ENCODE data around the gene XG.
A peak's percentile ranks its signal among the peaks of the same experiment; 100 is the strongest.
"Not testable (repeated sequence)": the region's sequence is repeated elsewhere in the genome, so short reads cannot be mapped to it uniquely, and the experiment has no call there.

XG gene, protein sequence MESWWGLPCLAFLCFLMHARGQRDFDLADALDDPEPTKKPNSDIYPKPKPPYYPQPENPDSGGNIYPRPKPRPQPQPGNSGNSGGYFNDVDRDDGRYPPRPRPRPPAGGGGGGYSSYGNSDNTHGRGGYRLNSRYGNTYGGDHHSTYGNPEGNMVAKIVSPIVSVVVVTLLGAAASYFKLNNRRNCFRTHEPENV

GRCh38 chrX:2751874-2752300 lies at the start of gene XG:
Gene XG, plus strand, starts transcription at chrX:2752040. Its CDS starts 235 bp downstream, at chrX:2752275.
- not testable (repeated sequence) for H3K4me1 ChIP-seq (ENCODE audit: insufficient read depth, low read length); H3K9me3 ChIP-seq (ENCODE audit: control insufficient read depth, insufficient read depth, low read length); H3K36me3 ChIP-seq (ENCODE audit: insufficient read depth, low read length); H3K9ac ChIP-seq (ENCODE audit: low read depth, low read length)

DNA sequence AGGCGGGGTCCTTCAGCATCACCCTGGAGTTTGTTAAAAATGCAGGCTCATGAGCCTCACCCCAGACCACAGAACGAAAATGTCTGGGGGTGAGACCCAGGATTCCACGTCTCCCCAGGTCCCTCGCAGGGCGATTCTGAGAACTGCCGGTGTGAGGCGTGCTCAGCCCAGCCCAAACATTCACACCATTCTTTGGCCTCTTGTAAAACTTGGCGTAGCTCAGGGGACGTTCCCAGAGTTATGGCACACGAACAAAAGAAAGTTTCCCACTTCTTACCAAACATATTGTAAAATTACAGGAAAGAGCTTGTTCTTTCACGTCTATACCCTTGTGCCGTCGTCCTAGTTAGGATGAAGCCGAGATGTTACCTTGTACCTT lies 47.9 kb upstream of the XG start:
- no peaks in the 10 kb centered on the region for H3K9me3 ChIP-seq (ENCODE audit: control insufficient read depth, insufficient read depth, low read length)
- no peaks in the 10 kb centered on the region for H3K36me3 ChIP-seq (ENCODE audit: insufficient read depth, low read length)
- H3K9ac ChIP-seq (ENCODE audit: low read depth, low read length) = no peak overlapping the region
- peaks cover 35% of the 10 kb centered on the region for H3K4me1 ChIP-seq (ENCODE audit: insufficient read depth, low read length)

- peaks cover 47% of the 10 kb centered on the region for H3K4me1 ChIP-seq (ENCODE audit: insufficient read depth, low read length)
- no peaks in the 10 kb centered on the region for H3K9me3 ChIP-seq (ENCODE audit: control insufficient read depth, insufficient read depth, low read length)
- H3K9ac ChIP-seq (ENCODE audit: low read depth, low read length) = no peak overlapping the region
- no peaks in the 10 kb centered on the region for H3K36me3 ChIP-seq (ENCODE audit: insufficient read depth, low read length)
Measured at GRCh38 chrX:2705046-2705832, 46.6 kb upstream of the XG start.

GRCh38 chrX:2707334-2707760 lies 44.5 kb upstream of the XG start:
- Histone ChIP-seq H3K9me3 (ENCODE audit: control insufficient read depth, insufficient read depth, low read length) (no peaks in the 10 kb centered on the region), H3K36me3 (ENCODE audit: insufficient read depth, low read length) (no peaks in the 10 kb centered on the region), H3K9ac (ENCODE audit: low read depth, low read length) (0 out of 2 replicates have a peak overlapping the region, but pooled peaks have one; percentile 2), H3K4me1 (ENCODE audit: insufficient read depth, low read length) (peaks cover 49% of the 10 kb centered on the region)

- H3K36me3 ChIP-seq (ENCODE audit: insufficient read depth, low read length) = peaks cover 4% of the 10 kb centered on the region; the same call in 1 of the 2 replicates
- peak overlapping the region; percentile 1; the same call in 1 of the 2 replicates for H3K9ac ChIP-seq (ENCODE audit: low read depth, low read length)
- H3K9me3 ChIP-seq (ENCODE audit: control insufficient read depth, insufficient read depth, low read length) = no peaks in the 10 kb centered on the region
- peaks cover 48% of the 10 kb centered on the region for H3K4me1 ChIP-seq (ENCODE audit: insufficient read depth, low read length)
Measured at GRCh38 chrX:2708021-2708420, 43.8 kb upstream of the XG start.

DNA sequence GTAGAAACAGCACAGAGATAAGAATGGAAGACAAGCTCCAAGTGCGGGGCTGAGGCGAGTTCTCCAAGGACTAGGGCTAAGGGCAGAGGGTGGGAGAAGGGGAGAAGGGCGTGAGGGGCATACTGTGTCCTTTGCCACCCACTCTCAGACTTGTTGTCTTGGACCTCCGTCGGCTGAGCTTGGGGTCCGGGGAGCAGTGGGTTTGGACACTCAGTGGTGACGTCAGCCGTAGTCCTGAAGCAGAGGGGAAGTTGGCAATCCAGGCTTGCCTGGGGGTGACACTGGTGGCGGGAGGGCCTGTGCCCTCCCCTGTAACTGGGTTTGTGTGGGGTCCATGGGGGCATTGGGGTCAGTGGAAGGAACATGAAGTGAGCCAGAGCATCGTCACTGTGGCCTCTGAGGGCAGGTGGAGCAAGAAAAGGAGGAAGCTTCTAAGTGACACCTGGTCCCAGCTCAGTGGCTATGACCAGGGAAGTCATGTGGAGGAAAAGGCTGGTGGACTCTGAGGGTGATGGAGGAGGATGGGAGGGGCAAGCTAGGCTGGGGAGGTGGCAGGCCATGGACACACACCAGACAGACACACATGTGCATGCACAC lies 43.1 kb upstream of the XG start:
- H3K36me3 ChIP-seq (ENCODE audit: insufficient read depth, low read length) = peaks cover 4% of the 10 kb centered on the region; the same call in 1 of the 2 replicates
- H3K4me1 ChIP-seq (ENCODE audit: insufficient read depth, low read length) = peaks cover 42% of the 10 kb centered on the region
- H3K9me3 ChIP-seq (ENCODE audit: control insufficient read depth, insufficient read depth, low read length) = no peaks in the 10 kb centered on the region
- H3K9ac ChIP-seq (ENCODE audit: low read depth, low read length) = no peak overlapping the region

DNA sequence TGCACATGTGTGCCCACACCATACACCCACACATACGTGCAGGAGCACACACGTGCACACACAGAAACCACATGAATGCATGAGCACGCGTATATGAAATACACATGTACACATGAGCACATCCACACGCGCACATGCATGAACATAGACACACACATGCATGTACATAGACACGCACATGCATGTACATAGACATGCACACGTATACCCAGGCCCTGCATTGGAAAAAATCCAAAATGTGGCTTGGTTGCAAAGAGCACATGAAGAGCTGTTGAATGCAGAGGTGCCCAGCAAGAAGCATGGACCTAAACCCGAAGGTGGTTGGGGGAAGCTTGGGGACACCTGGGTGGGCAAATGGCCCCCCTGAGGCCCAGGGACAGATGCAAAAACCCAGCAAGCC lies 42.3 kb upstream of the XG start:
- H3K9ac ChIP-seq (ENCODE audit: low read depth, low read length) = peak overlapping the region; percentile 39; the same call in 1 of the 2 replicates
- no peaks in the 10 kb centered on the region for H3K9me3 ChIP-seq (ENCODE audit: control insufficient read depth, insufficient read depth, low read length)
- H3K4me1 ChIP-seq (ENCODE audit: insufficient read depth, low read length) = peaks cover 39% of the 10 kb centered on the region
- H3K36me3 ChIP-seq (ENCODE audit: insufficient read depth, low read length) = peaks cover 4% of the 10 kb centered on the region; the same call in 1 of the 2 replicates

GRCh38 chrX:2710041-2710840 lies 41.6 kb upstream of the XG start:
- peaks cover 7% of the 10 kb centered on the region; the same call in 1 of the 2 replicates for H3K36me3 ChIP-seq (ENCODE audit: insufficient read depth, low read length)
- H3K9ac ChIP-seq (ENCODE audit: low read depth, low read length) = peak overlapping the region; percentile 39
- H3K4me1 ChIP-seq (ENCODE audit: insufficient read depth, low read length) = peaks cover 39% of the 10 kb centered on the region
- no peaks in the 10 kb centered on the region for H3K9me3 ChIP-seq (ENCODE audit: control insufficient read depth, insufficient read depth, low read length)

DNA sequence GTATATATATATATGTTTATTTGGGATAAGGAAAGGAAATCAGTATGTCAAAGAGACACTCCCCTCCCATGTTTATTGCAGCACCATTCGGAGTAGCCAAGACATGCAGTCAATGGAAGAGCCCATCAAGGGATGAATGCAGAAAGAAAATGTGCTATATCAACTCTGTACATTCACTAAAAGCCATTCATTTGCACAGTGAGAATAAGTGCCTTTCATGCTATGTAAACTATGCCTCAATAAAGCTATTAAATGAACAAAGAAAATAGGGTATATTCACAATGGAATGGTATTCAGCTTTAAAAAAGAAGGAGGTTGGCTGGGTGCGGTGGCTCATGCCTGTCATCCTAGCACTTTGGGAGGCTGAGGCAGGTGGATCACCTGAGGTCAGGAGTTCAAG lies 40.4 kb upstream of the XG start:
- Histone ChIP-seq H3K4me1 (ENCODE audit: insufficient read depth, low read length) (peaks cover 35% of the 10 kb centered on the region), H3K9me3 (ENCODE audit: control insufficient read depth, insufficient read depth, low read length) (no peaks in the 10 kb centered on the region), H3K36me3 (ENCODE audit: insufficient read depth, low read length) (peaks cover 7% of the 10 kb centered on the region; the same call in 1 of the 2 replicates), H3K9ac (ENCODE audit: low read depth, low read length) (no peak overlapping the region)

GRCh38 chrX:2712428-2712827 lies 39.4 kb upstream of the XG start:
- Histone ChIP-seq H3K36me3 (ENCODE audit: insufficient read depth, low read length) (peaks cover 7% of the 10 kb centered on the region; the same call in 1 of the 2 replicates), H3K4me1 (ENCODE audit: insufficient read depth, low read length) (peaks cover 30% of the 10 kb centered on the region), H3K9me3 (ENCODE audit: control insufficient read depth, insufficient read depth, low read length) (no peaks in the 10 kb centered on the region), H3K9ac (ENCODE audit: low read depth, low read length) (no peak overlapping the region)

- H3K9ac ChIP-seq (ENCODE audit: low read depth, low read length) = no peak overlapping the region
- H3K9me3 ChIP-seq (ENCODE audit: control insufficient read depth, insufficient read depth, low read length) = no peaks in the 10 kb centered on the region
- H3K36me3 ChIP-seq (ENCODE audit: insufficient read depth, low read length) = peaks cover 7% of the 10 kb centered on the region; the same call in 1 of the 2 replicates
- peaks cover 22% of the 10 kb centered on the region for H3K4me1 ChIP-seq (ENCODE audit: insufficient read depth, low read length)
Measured at GRCh38 chrX:2712890-2713840, 38.7 kb upstream of the XG start.

- no peaks in the 10 kb centered on the region for H3K9me3 ChIP-seq (ENCODE audit: control insufficient read depth, insufficient read depth, low read length)
- H3K4me1 ChIP-seq (ENCODE audit: insufficient read depth, low read length) = peaks cover 9% of the 10 kb centered on the region
- no peak overlapping the region for H3K9ac ChIP-seq (ENCODE audit: low read depth, low read length)
- peaks cover 16% of the 10 kb centered on the region for H3K36me3 ChIP-seq (ENCODE audit: insufficient read depth, low read length)
Measured at GRCh38 chrX:2714551-2714950, 37.3 kb upstream of the XG start.

- no peaks in the 10 kb centered on the region for H3K9me3 ChIP-seq (ENCODE audit: control insufficient read depth, insufficient read depth, low read length)
- H3K4me1 ChIP-seq (ENCODE audit: insufficient read depth, low read length) = peaks cover 3% of the 10 kb centered on the region; the same call in 1 of the 2 replicates
- H3K9ac ChIP-seq (ENCODE audit: low read depth, low read length) = no peak overlapping the region
- peaks cover 21% of the 10 kb centered on the region for H3K36me3 ChIP-seq (ENCODE audit: insufficient read depth, low read length)
Measured at GRCh38 chrX:2715066-2715600, 36.7 kb upstream of the XG start.
